Stimulated activated CD8-positive, alpha-beta memory T cell treated with anti-CD3 and anti-CD28 coated beads, Interleukin-15, amount 100 ng/mL, for 48 hours (primary cell): ENCODE results near the gene AACS.
"Not testable (repeated sequence)": the region's sequence is repeated elsewhere in the genome, so short reads cannot be mapped to it uniquely, and the experiment has no call there.

Experiments
- DNase-seq, 2 donors: peaks; one replicate each; pipeline ENCODE4 v3.0.0-alpha.2; 2020; ENCODE audit warnings: low read depth in 2 of 2

The AACS gene

GRCh38 chr12:125057708-125058107, 7.5 kb upstream of the AACS start:
- DNase-seq, result no peak

- no peak for DNase-seq
Measured at GRCh38 chr12:125061229-125061628, 4.0 kb upstream of the AACS start.

- DNase-seq, result not testable (repeated sequence)
Measured at GRCh38 chr12:125063522-125063921, 1.7 kb upstream of the AACS start.

GRCh38 chr12:125064492-125064891, 743 bp upstream of the AACS start:
- no peak for DNase-seq

GRCh38 chr12:125065919-125066570, 810 bp downstream of the AACS start:
- DNase-seq, result no peak

GRCh38 chr12:125068391-125068790, 3.2 kb downstream of the AACS start:
- DNase-seq, result no peak

GRCh38 chr12:125069616-125070015, 4.4 kb downstream of the AACS start:
- DNase-seq, result no peak

- no peak for DNase-seq
Measured at GRCh38 chr12:125070112-125070511, 4.9 kb downstream of the AACS start.

- DNase-seq, result no peak
Measured at GRCh38 chr12:125070661-125071390, 5.6 kb downstream of the AACS start.

- no peak for DNase-seq
Measured at GRCh38 chr12:125071456-125071855, 6.2 kb downstream of the AACS start.

GRCh38 chr12:125072496-125072895, 7.3 kb downstream of the AACS start:
- no peak for DNase-seq

GRCh38 chr12:125074294-125074693, 9.1 kb downstream of the AACS start:
- not testable (repeated sequence) for DNase-seq

- DNase-seq, result no peak
Measured at GRCh38 chr12:125076103-125076502, 10.9 kb downstream of the AACS start.

- DNase-seq, result no peak
Measured at GRCh38 chr12:125079084-125079483, 13.8 kb downstream of the AACS start.

GRCh38 chr12:125079648-125080645, 14.7 kb downstream of the AACS start:
- DNase-seq, result no peak

- DNase-seq, result no peak
Measured at GRCh38 chr12:125081427-125081826, 16.2 kb downstream of the AACS start.

- DNase-seq, result no peak
Measured at GRCh38 chr12:125083072-125083471, 17.8 kb downstream of the AACS start.

- not testable (repeated sequence) for DNase-seq
Measured at GRCh38 chr12:125088199-125088598, 23.0 kb downstream of the AACS start.

GRCh38 chr12:125089083-125089482, 23.8 kb downstream of the AACS start:
- no peak for DNase-seq

GRCh38 chr12:125089626-125090025, 24.4 kb downstream of the AACS start:
- no peak for DNase-seq

- DNase-seq, result no peak
Measured at GRCh38 chr12:125090437-125090836, 25.2 kb downstream of the AACS start.

- DNase-seq, result no peak
Measured at GRCh38 chr12:125091401-125091800, 26.2 kb downstream of the AACS start.
